Activated CD8-positive, alpha-beta T cell treated with anti-CD3 and anti-CD28 coated beads for 36 hours (primary cell): ENCODE results near the gene BCL3. TPM values are rescaled to one million over a fixed set of nuclear protein-coding genes. Genes with fewer than 3 reads are reported as not detected.

Source experiments
- ATAC-seq: fragments of 200-7000 bp; cut with Tn5 transposase; one replicate; pipeline ENCODE4 v1.10.0; 2021; ENCODE audit warnings: mild to moderate bottlenecking, moderate library complexity
- CTCF ChIA-PET: fragments of 350-600 bp; sonication (Branson Sonifier 250); formaldehyde crosslinking; loops from one replicate; lab custom pipeline; 2021; ENCODE audit warnings: antibody characterized with exemption; lab: Charles Lee
- POLR2A ChIA-PET: fragments of 350-600 bp; sonication (Branson Sonifier 250); formaldehyde crosslinking; loops from one replicate; lab custom pipeline; 2021; ENCODE audit warnings: antibody characterized with exemption; lab: Charles Lee
- DNase-seq: peaks from one replicate; pipeline ENCODE4 v3.0.0-alpha.2; 2020
- H3K27ac Mint-ChIP-seq: one replicate; pipeline ENCODE4 v1.8.0; 2021; ENCODE audit warnings: mild to moderate bottlenecking, mixed read lengths
- H3K27me3 Mint-ChIP-seq: one replicate; pipeline ENCODE4 v1.8.0; 2021; ENCODE audit warnings: mixed read lengths
- H3K36me3 Mint-ChIP-seq: one replicate; pipeline ENCODE4 v1.8.0; 2021; ENCODE audit warnings: low read depth, mixed read lengths
- H3K4me1 Mint-ChIP-seq: one replicate; pipeline ENCODE4 v1.8.0; 2021; ENCODE audit warnings: low read depth, mixed read lengths
- H3K4me3 Mint-ChIP-seq: one replicate; pipeline ENCODE4 v1.8.0; 2021; ENCODE audit warnings: mild to moderate bottlenecking, moderate library complexity, mixed read lengths
- H3K9me3 Mint-ChIP-seq: one replicate; pipeline ENCODE4 v1.8.0; 2021; ENCODE audit warnings: mixed read lengths
- CTCF ChIP-seq: fragments of 200-600 bp; IDR thresholded peaks from one replicate; pipeline ENCODE4 v1.8.0; 2022; ENCODE audit warnings: antibody characterized with exemption, mild to moderate bottlenecking
- intact Hi-C: fragments of 100-400 bp; cut with micrococcal nuclease; formaldehyde crosslinking; loops from one replicate; pipeline ENCODE4 v1.10.0; 2022
- total RNA-seq, 2 experiments: library from RNA; stranded (reverse); gene quantifications; one replicate each; pipeline ENCODE4 v1.2.3, GENCODE V29; 2021

The BCL3 gene
- total RNA-seq, 2 experiments from 2014 or later, result 22.8 to 27.7 TPM

GRCh38 chr19:44737238-44738071 is 11.1 kb upstream of the BCL3 start:
- POLR2A ChIA-PET, result interaction anchor here (0.6 kb wide), 1 partner anchor 291 kb away, joined by 5 read pairs; no protein-coding TSS in a partner anchor
- no peaks in the 10 kb centered on the region for H3K27me3 Mint-ChIP-seq
- no peaks in the 10 kb centered on the region for H3K36me3 Mint-ChIP-seq
- no peak overlapping the region for H3K4me3 Mint-ChIP-seq
- intact Hi-C loops, result no loop called here
- ATAC-seq, result no peak
- CTCF ChIA-PET, result interaction anchor here (1.9 to 6.5 kb wide), 3 partner anchors 13 to 34 kb away, joined by 14 to 43 read pairs (median 20); no protein-coding TSS in a partner anchor
- TF ChIP-seq CTCF, result no peak
- H3K27ac Mint-ChIP-seq, result no peak overlapping the region
- H3K4me1 Mint-ChIP-seq, result peaks cover 7% of the 10 kb centered on the region
- H3K9me3 Mint-ChIP-seq, result no peaks in the 10 kb centered on the region
- peak; percentile 40 for DNase-seq

GRCh38 chr19:44738136-44738535 is 10.4 kb upstream of the BCL3 start:
- no peak for ATAC-seq
- Mint-ChIP-seq H3K4me3 (no peak overlapping the region), H3K27me3 (no peaks in the 10 kb centered on the region), H3K9me3 (no peaks in the 10 kb centered on the region), H3K27ac (no peak overlapping the region), H3K4me1 (peaks cover 7% of the 10 kb centered on the region), H3K36me3 (no peaks in the 10 kb centered on the region)
- ChIA-PET CTCF (interaction anchor here (3.1 to 6.5 kb wide), 2 partner anchors 14 to 33 kb away, joined by 20 to 43 read pairs; no protein-coding TSS in a partner anchor), POLR2A (interaction anchor here (0.6 kb wide), 1 partner anchor 290 kb away, joined by 5 read pairs; no protein-coding TSS in a partner anchor)
- TF ChIP-seq CTCF, result no peak
- intact Hi-C loops, result no loop called here
- no peak for DNase-seq

GRCh38 chr19:44738603-44739558 is 9.6 kb upstream of the BCL3 start:
- no peak overlapping the region for H3K27ac Mint-ChIP-seq
- intact Hi-C loops, result no loop called here
- ATAC-seq, result no peak
- POLR2A ChIA-PET, result interaction anchor here (0.5 to 1.1 kb wide), 2 partner anchors 29 to 76 kb away, joined by 3 read pairs; no protein-coding TSS in a partner anchor
- H3K4me1 Mint-ChIP-seq, result peaks cover 7% of the 10 kb centered on the region
- CTCF ChIA-PET, result interaction anchor here (0.8 to 6.5 kb wide), 4 partner anchors 10 to 49 kb away, joined by 3 to 43 read pairs (median 12); no protein-coding TSS in a partner anchor
- H3K4me3 Mint-ChIP-seq, result no peak overlapping the region
- no peaks in the 10 kb centered on the region for H3K27me3 Mint-ChIP-seq
- H3K9me3 Mint-ChIP-seq, result no peaks in the 10 kb centered on the region
- DNase-seq, result no peak
- TF ChIP-seq CTCF, result no peak
- H3K36me3 Mint-ChIP-seq, result no peaks in the 10 kb centered on the region

GRCh38 chr19:44740351-44740824 is 8.1 kb upstream of the BCL3 start:
- peak; percentile 22 for ATAC-seq
- no peak for TF ChIP-seq CTCF
- no peak for DNase-seq
- H3K27me3 Mint-ChIP-seq, result no peaks in the 10 kb centered on the region
- H3K4me3 Mint-ChIP-seq, result no peak overlapping the region
- H3K4me1 Mint-ChIP-seq, result peaks cover 7% of the 10 kb centered on the region
- intact Hi-C loops, result no loop called here
- H3K36me3 Mint-ChIP-seq, result no peaks in the 10 kb centered on the region
- CTCF ChIA-PET, result interaction anchor here (1.0 to 6.5 kb wide), 6 partner anchors 9 to 44 kb away, joined by 3 to 43 read pairs (median 4); no protein-coding TSS in a partner anchor
- H3K27ac Mint-ChIP-seq, result no peak overlapping the region
- no peaks in the 10 kb centered on the region for H3K9me3 Mint-ChIP-seq
- POLR2A ChIA-PET, result interaction anchor here (0.7 kb wide), 1 partner anchor 26 kb away, joined by 3 read pairs; no protein-coding TSS in a partner anchor
